OCI-LY1 (cell line): ENCODE data around the gene ASPM.

Source experiments
- H2AFZ ChIP-seq: fragments of 200-600 bp; sonication (generic), shearing (Covaris generic); 2 replicates; pipeline ENCODE4 v1.6.0; 2014; ENCODE audit warnings: antibody characterized with exemption, mild to moderate bottlenecking, low read length
- H3F3A ChIP-seq: fragments of 200-600 bp; sonication (generic), shearing (Covaris generic); 2 replicates; pipeline ENCODE4 v1.6.0; 2014; ENCODE audit warnings: mild to moderate bottlenecking, antibody characterized with exemption, low read length, moderate library complexity; ENCODE audit not compliant: insufficient read depth
- H3K27ac ChIP-seq: fragments of 200-600 bp; sonication (generic); 2 replicates; pipeline ENCODE4 v1.5.1; 2014; ENCODE audit warnings: low read length, mixed run types, mild to moderate bottlenecking, low read depth; ENCODE audit not compliant: poor library complexity, severe bottlenecking
- H3K27me3 ChIP-seq: fragments of 200-600 bp; sonication (generic); 2 replicates; pipeline ENCODE4 v1.6.0; 2014; ENCODE audit warnings: antibody characterized with exemption, mild to moderate bottlenecking, low read length, moderate library complexity; ENCODE audit not compliant: insufficient read depth
- H3K36me3 ChIP-seq: fragments of 200-600 bp; sonication (generic); 2 replicates; pipeline ENCODE4 v1.6.1; 2014; ENCODE audit warnings: mild to moderate bottlenecking, antibody characterized with exemption, low read length, moderate library complexity, mixed read lengths; ENCODE audit not compliant: insufficient read depth
- H3K4me1 ChIP-seq: fragments of 200-600 bp; sonication (generic); 2 replicates; pipeline ENCODE4 v1.5.1; 2014; ENCODE audit warnings: mild to moderate bottlenecking, low read length, moderate library complexity; ENCODE audit not compliant: insufficient read depth, severe bottlenecking
- H3K4me2 ChIP-seq: fragments of 200-600 bp; sonication (generic), shearing (Covaris generic); 2 replicates; pipeline ENCODE4 v1.6.1; 2014; ENCODE audit warnings: low read length
- H3K4me3 ChIP-seq: fragments of 200-600 bp; sonication (generic); 2 replicates; pipeline ENCODE4 v1.5.1; 2014; ENCODE audit warnings: low read length, low read depth, mild to moderate bottlenecking, mixed read lengths; ENCODE audit not compliant: poor library complexity, severe bottlenecking
- H3K79me2 ChIP-seq: fragments of 200-600 bp; shearing (Covaris generic); 2 replicates; pipeline ENCODE4 v1.6.1; 2016; ENCODE audit warnings: mixed run types, low read length, mixed read lengths; ENCODE audit not compliant: insufficient read depth
- H3K9ac ChIP-seq: fragments of 200-600 bp; sonication (generic), shearing (Covaris generic); 2 replicates; pipeline ENCODE4 v1.6.1; 2014; ENCODE audit warnings: mild to moderate bottlenecking, low read length, mixed read lengths
- H3K9me2 ChIP-seq: fragments of 200-600 bp; sonication (generic), shearing (Covaris generic); 2 replicates; pipeline ENCODE4 v1.6.1; 2014; ENCODE audit warnings: low read depth, mild to moderate bottlenecking, low read length, mixed read lengths
- H3K9me3 ChIP-seq: fragments of 200-600 bp; shearing (Covaris generic); 2 replicates; pipeline ENCODE4 v1.6.1; 2014; ENCODE audit warnings: low read length, mixed read lengths
- H4K20me1 ChIP-seq: fragments of 200-600 bp; sonication (generic), shearing (Covaris generic); 2 replicates; pipeline ENCODE4 v1.6.0; 2016; ENCODE audit warnings: mild to moderate bottlenecking, low read length; ENCODE audit not compliant: insufficient read depth
- CTCF ChIP-seq: fragments of 200-600 bp; sonication (generic), shearing (Covaris generic); IDR thresholded peaks from 2 replicates; pipeline ENCODE4 v1.5.1; 2017; ENCODE audit warnings: mild to moderate bottlenecking, antibody characterized with exemption, low read length, moderate library complexity, mixed read lengths
- EZH2 ChIP-seq: fragments of 200-600 bp; sonication (generic), shearing (Covaris generic); IDR thresholded peaks from 2 replicates; pipeline ENCODE4 v1.8.0; 2017; ENCODE audit warnings: borderline replicate concordance, mixed run types, mild to moderate bottlenecking, antibody characterized with exemption, low read length, moderate library complexity, mixed read lengths

The ASPM gene

GRCh38 chr1:197065559-197065958 lies 80.9 kb downstream of the ASPM start:
- no peaks in the 10 kb centered on the region for H3K27me3 ChIP-seq
- H3F3A ChIP-seq: no peaks in the 10 kb centered on the region
- H3K4me2 ChIP-seq: no peak overlapping the region
- no peak overlapping the region for H3K9ac ChIP-seq
- H4K20me1 ChIP-seq: no peaks in the 10 kb centered on the region
- no peaks in the 10 kb centered on the region for H3K36me3 ChIP-seq
- H3K4me1 ChIP-seq: peaks cover 5% of the 10 kb centered on the region
- H3K79me2 ChIP-seq: no peaks in the 10 kb centered on the region
- no peaks in the 10 kb centered on the region for H3K9me3 ChIP-seq
- TF ChIP-seq EZH2 (no peak), CTCF (no peak)
- no peak overlapping the region for H3K27ac ChIP-seq
- no peak overlapping the region for H3K4me3 ChIP-seq
- H2AFZ ChIP-seq: no peak overlapping the region
- H3K9me2 ChIP-seq: no peaks in the 10 kb centered on the region

GRCh38 chr1:197063212-197063611 lies 83.3 kb downstream of the ASPM start:
- Histone ChIP-seq H3K9ac (no peak overlapping the region), H3K4me1 (peaks cover 5% of the 10 kb centered on the region), H3F3A (no peaks in the 10 kb centered on the region), H3K36me3 (no peaks in the 10 kb centered on the region), H4K20me1 (no peaks in the 10 kb centered on the region), H3K79me2 (no peaks in the 10 kb centered on the region), H2AFZ (no peak overlapping the region), H3K4me3 (no peak overlapping the region), H3K27ac (no peak overlapping the region), H3K27me3 (no peaks in the 10 kb centered on the region), H3K4me2 (no peak overlapping the region), H3K9me3 (no peaks in the 10 kb centered on the region), H3K9me2 (no peaks in the 10 kb centered on the region)
- TF ChIP-seq EZH2 (no peak), CTCF (no peak)

GRCh38 chr1:197062692-197063091 lies 83.8 kb downstream of the ASPM start:
- Histone ChIP-seq H3K27ac (no peak overlapping the region), H3K36me3 (no peaks in the 10 kb centered on the region), H3K9me3 (no peaks in the 10 kb centered on the region), H3K4me2 (no peak overlapping the region), H3K9ac (no peak overlapping the region), H4K20me1 (no peaks in the 10 kb centered on the region), H3K4me3 (no peak overlapping the region), H3F3A (no peaks in the 10 kb centered on the region), H2AFZ (no peak overlapping the region), H3K27me3 (no peaks in the 10 kb centered on the region), H3K79me2 (no peaks in the 10 kb centered on the region), H3K4me1 (peaks cover 5% of the 10 kb centered on the region), H3K9me2 (no peaks in the 10 kb centered on the region)
- TF ChIP-seq EZH2 (no peak), CTCF (no peak)
